Retinal pigment epithelial cell (primary cell): ENCODE results near the gene MAST4.

ENCODE experiments used
- DNase-seq: peaks from one replicate; pipeline ENCODE4 v3.0.0-alpha.2; 2010; ENCODE audit warnings: low read depth
- H3K4me3 ChIP-seq: 2 replicates; pipeline ENCODE4 v1.5.1; 2011; ENCODE audit warnings: mild to moderate bottlenecking, low read length, control low read depth, moderate library complexity
- CTCF ChIP-seq: conservative IDR thresholded peaks from 2 replicates; pipeline ENCODE4 v1.5.1; 2011; ENCODE audit warnings: low read depth, low read length, control low read depth, inconsistent platforms

MAST4 gene

GRCh38 chr5:66929281-66929680, 333.1 kb downstream of the MAST4 start:
- H3K4me3 ChIP-seq = no peak overlapping the region
- DNase-seq = no peak
- no peak for TF ChIP-seq CTCF

GRCh38 chr5:66929995-66930394, 333.8 kb downstream of the MAST4 start:
- no peak for TF ChIP-seq CTCF
- DNase-seq = no peak

GRCh38 chr5:66931651-66932050, 335.5 kb downstream of the MAST4 start:
- no peak for TF ChIP-seq CTCF
- no peak for DNase-seq
- H3K4me3 ChIP-seq = no peak overlapping the region

More at GRCh38 chr5:66929995-66930394, 333.8 kb downstream of the MAST4 start:
- H3K4me3 ChIP-seq = no peak overlapping the region

- no peak for DNase-seq
- TF ChIP-seq CTCF = no peak
- H3K4me3 ChIP-seq = no peak overlapping the region
Measured at GRCh38 chr5:66932457-66932856, 336.3 kb downstream of the MAST4 start.

- no peak for TF ChIP-seq CTCF
- peak; percentile 26 for DNase-seq
- no peak overlapping the region for H3K4me3 ChIP-seq
Measured at GRCh38 chr5:66933066-66933465, 336.9 kb downstream of the MAST4 start.

- no peak for DNase-seq
- TF ChIP-seq CTCF = no peak
- no peak overlapping the region for H3K4me3 ChIP-seq
Measured at GRCh38 chr5:66939094-66939493, 342.9 kb downstream of the MAST4 start.

- no peak for TF ChIP-seq CTCF
- no peak overlapping the region for H3K4me3 ChIP-seq
- no peak for DNase-seq
Measured at GRCh38 chr5:66945389-66946349, 349.5 kb downstream of the MAST4 start.
